WTC11 (cell line): ENCODE results near the gene PODN. TPM values are rescaled to one million over a fixed set of nuclear protein-coding genes. Genes with fewer than 3 reads are reported as not detected.

ENCODE experiments used
- CDX4 ChIP-seq: fragments of 250-450 bp; sonication (Bioruptor Pico); IDR thresholded peaks from 2 replicates; pipeline ENCODE4 v1.9.0; 2021; ENCODE audit warnings: moderate library complexity, mild to moderate bottlenecking, inconsistent platforms, borderline replicate concordance
- MXD4 ChIP-seq: fragments of 250-450 bp; sonication (Bioruptor Pico); IDR thresholded peaks from 2 replicates; pipeline ENCODE4 v1.8.0; 2021; ENCODE audit warnings: mild to moderate bottlenecking, moderate library complexity, borderline replicate concordance
- ZNF219 ChIP-seq: sonication (generic); formaldehyde crosslinking; IDR thresholded peaks from 2 replicates; pipeline ENCODE4 v1.8.0; 2023; ENCODE audit warnings: missing genetic modification reagents, mild to moderate bottlenecking, borderline replicate concordance
- total RNA-seq: library from RNA; stranded (reverse); gene quantifications from 3 replicates; pipeline ENCODE4 v1.2.3, GENCODE V29; 2021
- TF ChIP-seq, protein P1 (sequence below): sonication (generic); formaldehyde crosslinking; conservative IDR thresholded peaks from 2 replicates; pipeline ENCODE4 v1.8.1; 2023; ENCODE audit warnings: mild to moderate bottlenecking, low read depth, missing genetic modification reagents, moderate library complexity
- TF ChIP-seq, protein P2 (sequence below): sonication (generic); formaldehyde crosslinking; IDR thresholded peaks from 2 replicates; pipeline ENCODE4 v1.8.1; 2023; ENCODE audit warnings: mild to moderate bottlenecking, missing genetic modification reagents

Gene PODN
- total RNA-seq, 1 experiment from 2014 or later = 0.48 TPM

DNA sequence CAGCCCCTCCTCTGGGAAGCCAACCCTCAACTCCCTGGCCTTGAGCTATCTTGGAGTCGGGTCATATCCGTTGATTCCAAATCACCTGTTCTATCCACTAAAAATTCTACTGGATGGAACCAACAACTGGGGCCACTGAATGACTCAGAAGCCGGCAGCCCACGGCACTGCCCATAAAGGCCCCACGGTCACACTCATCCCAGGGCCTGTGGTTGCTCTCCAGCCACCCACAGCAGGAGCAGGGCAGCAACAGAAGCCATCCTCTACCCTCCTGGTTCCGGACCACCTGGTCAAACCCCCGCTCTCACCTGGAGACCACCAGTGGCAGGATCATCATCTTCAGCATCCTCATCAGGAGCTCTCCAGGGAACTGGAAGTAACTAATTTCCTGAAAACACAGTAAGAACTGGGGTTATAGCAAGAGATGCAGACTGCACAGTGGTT lies 72.1 kb downstream of the PODN start (continued):
- TF ChIP-seq CDX4 = no peak
- TF ChIP-seq, protein P1, sequence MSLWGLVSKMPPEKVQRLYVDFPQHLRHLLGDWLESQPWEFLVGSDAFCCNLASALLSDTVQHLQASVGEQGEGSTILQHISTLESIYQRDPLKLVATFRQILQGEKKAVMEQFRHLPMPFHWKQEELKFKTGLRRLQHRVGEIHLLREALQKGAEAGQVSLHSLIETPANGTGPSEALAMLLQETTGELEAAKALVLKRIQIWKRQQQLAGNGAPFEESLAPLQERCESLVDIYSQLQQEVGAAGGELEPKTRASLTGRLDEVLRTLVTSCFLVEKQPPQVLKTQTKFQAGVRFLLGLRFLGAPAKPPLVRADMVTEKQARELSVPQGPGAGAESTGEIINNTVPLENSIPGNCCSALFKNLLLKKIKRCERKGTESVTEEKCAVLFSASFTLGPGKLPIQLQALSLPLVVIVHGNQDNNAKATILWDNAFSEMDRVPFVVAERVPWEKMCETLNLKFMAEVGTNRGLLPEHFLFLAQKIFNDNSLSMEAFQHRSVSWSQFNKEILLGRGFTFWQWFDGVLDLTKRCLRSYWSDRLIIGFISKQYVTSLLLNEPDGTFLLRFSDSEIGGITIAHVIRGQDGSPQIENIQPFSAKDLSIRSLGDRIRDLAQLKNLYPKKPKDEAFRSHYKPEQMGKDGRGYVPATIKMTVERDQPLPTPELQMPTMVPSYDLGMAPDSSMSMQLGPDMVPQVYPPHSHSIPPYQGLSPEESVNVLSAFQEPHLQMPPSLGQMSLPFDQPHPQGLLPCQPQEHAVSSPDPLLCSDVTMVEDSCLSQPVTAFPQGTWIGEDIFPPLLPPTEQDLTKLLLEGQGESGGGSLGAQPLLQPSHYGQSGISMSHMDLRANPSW (CRISPR knock-in tag) = no peak
- TF ChIP-seq ZNF219 (CRISPR knock-in tag) = no peak
- TF ChIP-seq, protein P2, sequence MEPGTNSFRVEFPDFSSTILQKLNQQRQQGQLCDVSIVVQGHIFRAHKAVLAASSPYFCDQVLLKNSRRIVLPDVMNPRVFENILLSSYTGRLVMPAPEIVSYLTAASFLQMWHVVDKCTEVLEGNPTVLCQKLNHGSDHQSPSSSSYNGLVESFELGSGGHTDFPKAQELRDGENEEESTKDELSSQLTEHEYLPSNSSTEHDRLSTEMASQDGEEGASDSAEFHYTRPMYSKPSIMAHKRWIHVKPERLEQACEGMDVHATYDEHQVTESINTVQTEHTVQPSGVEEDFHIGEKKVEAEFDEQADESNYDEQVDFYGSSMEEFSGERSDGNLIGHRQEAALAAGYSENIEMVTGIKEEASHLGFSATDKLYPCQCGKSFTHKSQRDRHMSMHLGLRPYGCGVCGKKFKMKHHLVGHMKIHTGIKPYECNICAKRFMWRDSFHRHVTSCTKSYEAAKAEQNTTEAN = no peak
- no peak for TF ChIP-seq MXD4 (CRISPR knock-in tag)

Other genes starting within 250 kb of the PODN start
- 5.2 to 7.3 TPM (median 6.1 TPM) in 3 replicates for gene ZYG11A, start 219.5 kb upstream of the PODN start, total RNA-seq
- gene ECHDC2, start 140.5 kb upstream of the PODN start, total RNA-seq = 27.8 to 41.0 TPM (median 34.7 TPM) in 3 replicates
- 56.4 to 60.4 TPM (median 56.8 TPM) in 3 replicates for gene SCP2, start 134.9 kb upstream of the PODN start, total RNA-seq
- 0.07 to 0.14 TPM in 2 of 3 replicates, not detected in the other for gene SLC1A7, start 80.4 kb downstream of the PODN start, total RNA-seq
- gene CPT2, start 134.6 kb downstream of the PODN start, total RNA-seq = 30.3 to 33.7 TPM (median 31.8 TPM) in 3 replicates
- 41.6 to 48.6 TPM (median 47.6 TPM) in 3 replicates for gene CZIB, start 158.4 kb downstream of the PODN start, total RNA-seq
- 57.8 to 58.4 TPM (median 57.9 TPM) in 3 replicates for gene MAGOH, start 176.3 kb downstream of the PODN start, total RNA-seq